HG03103 (cell line): Measurements from ENCODE around the gene KIFC1.

Experiments
- ATAC-seq: cut with Tn5 transposase; IDR thresholded peaks from one replicate; pipeline ENCODE4 v1.9.1; 2021; ENCODE audit warnings: low read depth; ENCODE audit not compliant: unreplicated experiment

The KIFC1 gene

GRCh38 chr6:33410050-33410710 lies 18.6 kb downstream of the KIFC1 start:
- peak; percentile 66 for ATAC-seq

- ATAC-seq: peak; percentile 24
These were observed 19.3 kb downstream of the KIFC1 start, which contains the start of gene PHF1 for GRCh38 chr6:33410711-33411631. Gene PHF1, plus strand, starts transcription at chr6:33411014. Its CDS starts 1,250 bp downstream, at chr6:33412264.

- ATAC-seq: no peak
These were observed 20.0 kb downstream of the KIFC1 start for GRCh38 chr6:33411632-33412005.

- ATAC-seq: no peak
These were observed 20.8 kb downstream of the KIFC1 start for GRCh38 chr6:33412140-33413009.

- ATAC-seq: no peak
These were observed 21.9 kb downstream of the KIFC1 start for GRCh38 chr6:33413241-33414120.

GRCh38 chr6:33414592-33415271 lies 23.1 kb downstream of the KIFC1 start:
- ATAC-seq: no peak

GRCh38 chr6:33415831-33416230 lies 24.2 kb downstream of the KIFC1 start:
- ATAC-seq: no peak

- ATAC-seq: no peak
These were observed 24.9 kb downstream of the KIFC1 start for GRCh38 chr6:33416386-33417127.

- ATAC-seq: no peak
These were observed 25.7 kb downstream of the KIFC1 start for GRCh38 chr6:33417128-33417902.

- peak; percentile 82 for ATAC-seq
These were observed 26.5 kb downstream of the KIFC1 start, which contains the start of gene CUTA for GRCh38 chr6:33417903-33418689. Gene CUTA, minus strand, starts transcription at chr6:33418107. Its CDS starts 107 bp downstream, at chr6:33418000.

- ATAC-seq: no peak
These were observed 27.2 kb downstream of the KIFC1 start for GRCh38 chr6:33418690-33419291.

- no peak for ATAC-seq
These were observed 28.2 kb downstream of the KIFC1 start, which contains the start of gene SYNGAP1 for GRCh38 chr6:33419580-33420490. Gene SYNGAP1, plus strand, starts transcription at chr6:33420065. Its CDS starts 200 bp downstream, at chr6:33420265.

GRCh38 chr6:33420491-33421343 lies 29.1 kb downstream of the KIFC1 start:
- ATAC-seq: no peak

- ATAC-seq: no peak
These were observed 29.7 kb downstream of the KIFC1 start for GRCh38 chr6:33421344-33421643.

- ATAC-seq: no peak
These were observed 32.2 kb downstream of the KIFC1 start for GRCh38 chr6:33423777-33424176.
